Measurements from ENCODE around the gene NELFCD.
"Not testable (repeated sequence)": the region's sequence is repeated elsewhere in the genome, so short reads cannot be mapped to it uniquely, and the experiment has no call there.

NELFCD gene

GRCh38 chr20:58963060-58963584 is 17.9 kb upstream of the NELFCD start:
- TF ChIP-seq CTCF (IDR thresholded peaks at IDR 0.05; ENCODE audit: low read length) (no peak), EZH2 (optimal IDR thresholded peaks at IDR 0.05; ENCODE audit: low read depth, low read length) (no peak), EZH2phosphoT487 (IDR thresholded peaks at IDR 0.05; ENCODE audit: low read length) (no peak)
- H3K9ac ChIP-seq (ENCODE audit: low read length), result no peak overlapping the region
- H2AFZ ChIP-seq (ENCODE audit: low read length), result no peak overlapping the region
- no peak for DNase-seq
- H3K79me2 ChIP-seq (ENCODE audit: low read length), result no peaks in the 10 kb centered on the region
- no peaks in the 10 kb centered on the region for H3K36me3 ChIP-seq (replicated peaks; ENCODE audit: insufficient read depth, low read length)
- H3K9me2 ChIP-seq (replicated peaks; ENCODE audit: insufficient read depth, low read length), result no peaks in the 10 kb centered on the region
- H3K4me3 ChIP-seq (ENCODE audit: low read length), result no peak overlapping the region
- no peak overlapping the region for H3K4me2 ChIP-seq (ENCODE audit: low read depth, low read length)
- H3K9me3 ChIP-seq (replicated peaks; ENCODE audit: insufficient read depth, low read length), result no peaks in the 10 kb centered on the region
- no peak overlapping the region for H3K27ac ChIP-seq (ENCODE audit: low read length)
- H3K27me3 ChIP-seq (replicated peaks; ENCODE audit: insufficient read depth, low read length), result no peaks in the 10 kb centered on the region
- no peaks in the 10 kb centered on the region; the same call in 1 of the 2 replicates for H3F3A ChIP-seq (ENCODE audit: insufficient read depth, low read length)
- no peaks in the 10 kb centered on the region for H3K4me1 ChIP-seq (ENCODE audit: low read length)
- H4K20me1 ChIP-seq (ENCODE audit: insufficient read depth, low read length), result no peaks in the 10 kb centered on the region

- not testable (repeated sequence) for H3F3A ChIP-seq (ENCODE audit: insufficient read depth, low read length); H3K4me3 ChIP-seq (ENCODE audit: low read length); H3K36me3 ChIP-seq (replicated peaks; ENCODE audit: insufficient read depth, low read length); H4K20me1 ChIP-seq (ENCODE audit: insufficient read depth, low read length); H3K27ac ChIP-seq (ENCODE audit: low read length); H3K4me2 ChIP-seq (ENCODE audit: low read depth, low read length); H3K79me2 ChIP-seq (ENCODE audit: low read length); H3K9me3 ChIP-seq (replicated peaks; ENCODE audit: insufficient read depth, low read length); DNase-seq; H3K4me1 ChIP-seq (ENCODE audit: low read length); H3K27me3 ChIP-seq (replicated peaks; ENCODE audit: insufficient read depth, low read length); H2AFZ ChIP-seq (ENCODE audit: low read length); H3K9me2 ChIP-seq (replicated peaks; ENCODE audit: insufficient read depth, low read length); H3K9ac ChIP-seq (ENCODE audit: low read length)
Observed at GRCh38 chr20:58963922-58964321, 17.1 kb upstream of the NELFCD start.

GRCh38 chr20:58965270-58966064 is 15.6 kb upstream of the NELFCD start:
- Histone ChIP-seq H3K79me2 (ENCODE audit: low read length) (no peaks in the 10 kb centered on the region), H3K4me2 (ENCODE audit: low read depth, low read length) (no peak overlapping the region), H4K20me1 (ENCODE audit: insufficient read depth, low read length) (no peaks in the 10 kb centered on the region), H3K36me3 (replicated peaks; ENCODE audit: insufficient read depth, low read length) (no peaks in the 10 kb centered on the region), H3K4me1 (ENCODE audit: low read length) (no peaks in the 10 kb centered on the region), H3K9me3 (replicated peaks; ENCODE audit: insufficient read depth, low read length) (no peaks in the 10 kb centered on the region; the same call in 1 of the 2 replicates), H3K9me2 (replicated peaks; ENCODE audit: insufficient read depth, low read length) (no peaks in the 10 kb centered on the region), H3F3A (ENCODE audit: insufficient read depth, low read length) (no peaks in the 10 kb centered on the region), H3K9ac (ENCODE audit: low read length) (no peak overlapping the region), H3K27me3 (replicated peaks; ENCODE audit: insufficient read depth, low read length) (0 out of 2 replicates have a peak, but pooled peaks cover 11% of the 10 kb centered on the region), H2AFZ (ENCODE audit: low read length) (no peak overlapping the region), H3K4me3 (ENCODE audit: low read length) (no peak overlapping the region), H3K27ac (ENCODE audit: low read length) (no peak overlapping the region)
- TF ChIP-seq EZH2phosphoT487 (IDR thresholded peaks at IDR 0.05; ENCODE audit: low read length) (no peak), CTCF (IDR thresholded peaks at IDR 0.05; ENCODE audit: low read length) (no peak), EZH2 (optimal IDR thresholded peaks at IDR 0.05; ENCODE audit: low read depth, low read length) (no peak)
- no peak for DNase-seq
